ENCODE data around the gene SCAPER.

DNA sequence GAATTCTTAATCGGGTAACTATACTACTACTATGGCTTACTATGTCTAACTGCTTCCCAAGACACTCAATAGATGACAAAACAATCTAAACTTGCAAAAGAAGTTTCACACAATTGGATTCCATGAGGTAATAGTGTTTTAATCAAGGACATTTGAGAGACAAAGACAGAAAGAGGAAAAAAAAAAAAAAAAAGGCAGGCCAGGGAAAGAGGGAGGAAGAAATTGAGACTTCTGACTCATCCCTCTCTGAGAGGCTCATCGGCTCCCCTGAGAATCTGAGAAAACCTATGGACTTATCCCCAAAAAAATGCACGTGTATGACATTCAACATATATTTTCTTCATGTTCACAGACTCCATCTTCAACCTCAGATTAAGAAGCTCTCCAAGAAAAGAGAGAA is 61.0 kb downstream of the SCAPER start:
- TF ChIP-seq, protein P1, sequence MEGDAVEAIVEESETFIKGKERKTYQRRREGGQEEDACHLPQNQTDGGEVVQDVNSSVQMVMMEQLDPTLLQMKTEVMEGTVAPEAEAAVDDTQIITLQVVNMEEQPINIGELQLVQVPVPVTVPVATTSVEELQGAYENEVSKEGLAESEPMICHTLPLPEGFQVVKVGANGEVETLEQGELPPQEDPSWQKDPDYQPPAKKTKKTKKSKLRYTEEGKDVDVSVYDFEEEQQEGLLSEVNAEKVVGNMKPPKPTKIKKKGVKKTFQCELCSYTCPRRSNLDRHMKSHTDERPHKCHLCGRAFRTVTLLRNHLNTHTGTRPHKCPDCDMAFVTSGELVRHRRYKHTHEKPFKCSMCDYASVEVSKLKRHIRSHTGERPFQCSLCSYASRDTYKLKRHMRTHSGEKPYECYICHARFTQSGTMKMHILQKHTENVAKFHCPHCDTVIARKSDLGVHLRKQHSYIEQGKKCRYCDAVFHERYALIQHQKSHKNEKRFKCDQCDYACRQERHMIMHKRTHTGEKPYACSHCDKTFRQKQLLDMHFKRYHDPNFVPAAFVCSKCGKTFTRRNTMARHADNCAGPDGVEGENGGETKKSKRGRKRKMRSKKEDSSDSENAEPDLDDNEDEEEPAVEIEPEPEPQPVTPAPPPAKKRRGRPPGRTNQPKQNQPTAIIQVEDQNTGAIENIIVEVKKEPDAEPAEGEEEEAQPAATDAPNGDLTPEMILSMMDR (conservative IDR thresholded peaks at IDR 0.05; ENCODE audit: low read length) = no peak
- no peak for TF ChIP-seq EZH2phosphoT487 (IDR thresholded peaks at IDR 0.05; ENCODE audit: borderline replicate concordance, low read depth, low read length)

Measured in OCI-LY7 (cell line).